GM21786 (cell line): Measurements from ENCODE around the gene TNS1.

Experiments used
- ATAC-seq: cut with Tn5 transposase; IDR thresholded peaks from one replicate; pipeline ENCODE4 v1.9.1; 2021; ENCODE audit not compliant: unreplicated experiment

TNS1 gene

GRCh38 chr2:217755027-217755745 lies 247.6 kb downstream of the TNS1 start:
- no peak for ATAC-seq

GRCh38 chr2:217753460-217754200 lies 249.2 kb downstream of the TNS1 start:
- ATAC-seq, result no peak

GRCh38 chr2:217752714-217753459 lies 249.9 kb downstream of the TNS1 start:
- ATAC-seq, result no peak

GRCh38 chr2:217751952-217752351 lies 250.8 kb downstream of the TNS1 start:
- ATAC-seq, result no peak

GRCh38 chr2:217751192-217751591 lies 251.6 kb downstream of the TNS1 start:
- ATAC-seq, result no peak
